ENCODE data around the gene UAP1L1. TPM values are rescaled to one million over a fixed set of nuclear protein-coding genes. Genes with fewer than 3 reads are reported as not detected.

UAP1L1 gene
- total and polyA plus RNA-seq, 8 donors: 5.2 to 14.4 (median 6.2) TPM

DNA sequence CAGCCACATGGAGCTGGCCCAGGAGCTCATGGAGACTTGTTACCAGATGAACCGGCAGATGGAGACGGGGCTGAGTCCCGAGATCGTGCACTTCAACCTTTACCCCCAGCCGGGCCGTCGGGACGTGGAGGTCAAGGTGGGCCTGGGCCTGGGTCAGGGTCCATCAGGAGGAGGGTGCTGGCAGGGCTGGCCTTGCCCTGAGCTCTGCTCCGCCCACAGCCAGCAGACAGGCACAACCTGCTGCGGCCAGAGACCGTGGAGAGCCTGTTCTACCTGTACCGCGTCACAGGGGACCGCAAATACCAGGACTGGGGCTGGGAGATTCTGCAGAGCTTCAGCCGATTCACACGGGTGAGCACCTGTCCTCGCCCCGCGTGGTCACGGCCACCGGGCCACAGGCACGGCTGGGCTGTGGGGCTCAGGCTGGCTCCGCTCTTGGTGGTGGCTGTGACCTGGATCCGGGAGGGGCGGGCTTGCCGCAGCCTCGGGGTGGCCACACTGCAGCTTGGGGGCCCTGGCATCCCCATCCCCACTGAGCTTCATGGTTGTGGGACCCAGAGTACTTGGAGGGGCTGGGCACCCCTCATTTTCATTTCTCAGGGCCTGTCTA, 30.1 kb downstream of the UAP1L1 start:
- Histone ChIP-seq H3K4me3 (no peak overlapping the region), H3K27me3 (no peaks in the 10 kb centered on the region), H3K4me1 (no peaks in the 10 kb centered on the region), H3K36me3 (peaks cover 0 to 34% (median 0%) of the 10 kb centered on the region in 3 donors), H3K9me3 (no peaks in the 10 kb centered on the region), H3K27ac (no peak overlapping the region)
- no peak for ATAC-seq
- peak in 1 of 6 donors; percentile 28 for DNase-seq
- intact Hi-C loops (cut with DNase I): no loop called here
- no peak for TF ChIP-seq CTCF (IDR thresholded peaks at IDR 0.05)
- no peak for FAIRE-seq
- 92 to 97% methylated on average over 23 to 27 of the region's 27 CpGs for WGBS, 2 donors

DNA sequence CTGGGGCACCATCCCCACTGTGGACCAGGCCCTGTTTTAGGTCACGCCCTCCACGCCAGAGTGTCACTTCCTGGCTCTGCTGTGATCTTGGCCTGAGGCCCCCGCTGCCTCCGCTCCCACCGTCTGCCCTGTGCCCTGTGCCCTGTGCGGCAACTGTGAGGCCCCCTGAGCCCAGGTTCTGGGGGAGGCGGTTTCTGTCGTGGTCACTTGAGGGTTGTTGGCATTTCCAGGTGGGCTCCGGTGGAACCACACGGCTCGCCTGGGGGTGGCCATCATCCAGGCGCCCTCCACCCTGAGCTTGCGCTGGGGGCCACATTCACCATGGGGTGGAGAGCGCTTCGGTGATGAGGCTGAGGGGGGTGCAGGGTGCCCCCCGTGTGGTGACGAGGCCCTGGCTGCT, 30.7 kb downstream of the UAP1L1 start:
- 93 to 95% methylated on average over 17 of the region's 17 CpGs for WGBS, 2 donors
- peak in 1 of 6 donors; percentile 28 for DNase-seq
- no peaks in the 10 kb centered on the region for H3K9me3 ChIP-seq

GRCh38 chr9:137108608-137109249, 31.4 kb downstream of the UAP1L1 start:
- Histone ChIP-seq H3K36me3 (peaks cover 0 to 40% (median 0%) of the 10 kb centered on the region in 3 donors), H3K4me1 (no peaks in the 10 kb centered on the region), H3K4me3 (no peak overlapping the region), H3K27ac (no peak overlapping the region), H3K27me3 (no peaks in the 10 kb centered on the region), H3K9me3 (no peaks in the 10 kb centered on the region)
- 89 to 95% methylated on average over 28 to 29 of the region's 29 CpGs for WGBS, 2 donors
- no peak for FAIRE-seq
- peak in 1 of 6 donors; percentile 19 for DNase-seq
- no peak for TF ChIP-seq CTCF (IDR thresholded peaks at IDR 0.05)
- intact Hi-C loops (cut with DNase I): no loop called here
- no peak for ATAC-seq

More for the DNA sequence above, 30.7 kb downstream of the UAP1L1 start:
- Histone ChIP-seq H3K4me3 (no peak overlapping the region), H3K27me3 (no peaks in the 10 kb centered on the region), H3K4me1 (no peaks in the 10 kb centered on the region), H3K27ac (no peak overlapping the region), H3K36me3 (peaks cover 0 to 40% (median 0%) of the 10 kb centered on the region in 3 donors)
- FAIRE-seq (no peak), ATAC-seq (no peak)
- intact Hi-C loops (cut with DNase I): no loop called here
- TF ChIP-seq CTCF (IDR thresholded peaks at IDR 0.05): no peak

- Histone ChIP-seq H3K9me3 (no peaks in the 10 kb centered on the region), H3K27me3 (no peaks in the 10 kb centered on the region), H3K4me3 (no peak overlapping the region), H3K36me3 (peaks cover 0 to 33% (median 0%) of the 10 kb centered on the region in 3 donors), H3K27ac (no peak overlapping the region), H3K4me1 (no peaks in the 10 kb centered on the region)
- ATAC-seq (no peak), FAIRE-seq (no peak), DNase-seq (peak in 1 of 6 donors; percentile 24)
- 79 to 84% methylated on average over 33 to 34 of the region's 34 CpGs for WGBS, 2 donors
- intact Hi-C loops (cut with DNase I): loop anchor here in 1 of 3 donors (10.0 kb wide), 1 partner anchor 125 kb away; the partner anchor contains the start of gene SLC34A3
- no peak for TF ChIP-seq CTCF (IDR thresholded peaks at IDR 0.05)
These were observed 32.2 kb downstream of the UAP1L1 start for GRCh38 chr9:137109250-137110146.

All from pancreas (tissue), 10 donors.